GM23338 (cell line): ENCODE data around the gene GLMN. TPM values are rescaled to one million over a fixed set of nuclear protein-coding genes. Genes with fewer than 3 reads are reported as not detected.
"Not testable (repeated sequence)": the region's sequence is repeated elsewhere in the genome, so short reads cannot be mapped to it uniquely, and the experiment has no call there.

ENCODE experiments used
- ATAC-seq: fragments of 200-7000 bp; cut with Tn5 transposase; 3 replicates; pipeline ENCODE4 v1.9.1; 2020
- DNase-seq: peaks from one replicate; pipeline ENCODE4 v3.0.0-alpha.2; 2015; ENCODE audit warnings: low spot score
- H2AFZ ChIP-seq: fragments of 200-600 bp; sonication (generic); 2 replicates; pipeline ENCODE4 v1.8.0; 2016; ENCODE audit warnings: antibody characterized with exemption, mild to moderate bottlenecking, moderate library complexity
- H3F3A ChIP-seq: fragments of 200-600 bp; sonication (generic); replicated peaks from 2 replicates; pipeline ENCODE4 v1.8.0; 2017; ENCODE audit warnings: antibody characterized with exemption, mixed run types, low read depth
- H3K27ac ChIP-seq: fragments of 200-600 bp; sonication (generic); 2 replicates; pipeline ENCODE4 v1.6.1; 2016; ENCODE audit warnings: low read depth
- H3K27me3 ChIP-seq: fragments of 200-600 bp; sonication (generic); 2 replicates; pipeline ENCODE4 v1.8.0; 2016; ENCODE audit warnings: mild to moderate bottlenecking, mixed run types, moderate library complexity; ENCODE audit not compliant: insufficient read depth
- H3K36me3 ChIP-seq: fragments of 200-600 bp; sonication (generic); 2 replicates; pipeline ENCODE4 v1.8.0; 2016; ENCODE audit warnings: mild to moderate bottlenecking; ENCODE audit not compliant: insufficient read depth
- H3K4me1 ChIP-seq: fragments of 200-600 bp; sonication (generic); 2 replicates; pipeline ENCODE4 v1.8.0; 2016; ENCODE audit warnings: mild to moderate bottlenecking, moderate library complexity; ENCODE audit not compliant: insufficient read depth
- H3K4me2 ChIP-seq: fragments of 200-600 bp; sonication (generic); 2 replicates; pipeline ENCODE4 v1.7.1; 2017; ENCODE audit warnings: mixed run types
- H3K4me3 ChIP-seq: fragments of 200-600 bp; sonication (generic); 2 replicates; pipeline ENCODE4 v1.6.1; 2016; ENCODE audit warnings: mixed run types
- H3K79me2 ChIP-seq: fragments of 200-600 bp; sonication (generic); replicated peaks from 2 replicates; pipeline ENCODE4 v1.8.0; 2017; ENCODE audit warnings: mild to moderate bottlenecking; ENCODE audit not compliant: insufficient read depth
- H3K9me2 ChIP-seq: fragments of 200-600 bp; sonication (generic); 2 replicates; pipeline ENCODE4 v1.8.0; 2017; ENCODE audit not compliant: insufficient read depth
- H4K20me1 ChIP-seq: fragments of 200-600 bp; sonication (generic); replicated peaks from 2 replicates; pipeline ENCODE4 v1.8.0; 2017; ENCODE audit warnings: mild to moderate bottlenecking; ENCODE audit not compliant: insufficient read depth
- H3K27ac Mint-ChIP-seq: 2 replicates; pipeline ENCODE4 v1.8.0; 2020; ENCODE audit warnings: inconsistent platforms, mild to moderate bottlenecking, moderate library complexity, mixed read lengths
- H3K27me3 Mint-ChIP-seq: 3 replicates; pipeline ENCODE4 v1.8.0; 2022; ENCODE audit warnings: low read depth, mild to moderate bottlenecking, moderate library complexity, mixed read lengths, inconsistent platforms; ENCODE audit not compliant: insufficient read depth, poor library complexity
- H3K36me3 Mint-ChIP-seq: 3 replicates; pipeline ENCODE4 v1.8.0; 2021; ENCODE audit warnings: low read depth, mild to moderate bottlenecking, inconsistent platforms, moderate library complexity, mixed read lengths
- H3K4me1 Mint-ChIP-seq: 3 replicates; pipeline ENCODE4 v1.8.0; 2020; ENCODE audit warnings: mild to moderate bottlenecking, inconsistent platforms, mixed read lengths
- H3K4me3 Mint-ChIP-seq: 3 replicates; pipeline ENCODE4 v1.8.0; 2021; ENCODE audit warnings: moderate library complexity, mild to moderate bottlenecking, inconsistent platforms, mixed read lengths
- H3K9me3 Mint-ChIP-seq: 3 replicates; pipeline ENCODE4 v1.8.0; 2020; ENCODE audit warnings: moderate library complexity, mild to moderate bottlenecking, inconsistent platforms, mixed read lengths
- CREB1 ChIP-seq: fragments of 250-450 bp; sonication (Bioruptor Pico); IDR thresholded peaks from 2 replicates; pipeline ENCODE4 v1.5.0; 2020; ENCODE audit warnings: low read depth, mild to moderate bottlenecking, moderate library complexity
- CTCF ChIP-seq, 2 experiments: fragments of 200-600 bp in 1 of 2; sonication (generic) in 1 of 2; conservative IDR thresholded peaks; 2 replicates each; pipeline versions ENCODE4 v1.5.1 to v1.6.1; 2016 to 2017; ENCODE audit warnings: antibody characterized with exemption in 2 of 2, low read depth in 2 of 2, mild to moderate bottlenecking in 2 of 2, moderate library complexity in 1 of 2
- EZH2 ChIP-seq: fragments of 200-600 bp; sonication (generic); IDR thresholded peaks from one replicate; pipeline ENCODE4 v1.8.0; 2017; ENCODE audit warnings: antibody characterized with exemption, mild to moderate bottlenecking, low read depth; ENCODE audit not compliant: unreplicated experiment
- JUNB ChIP-seq: IDR thresholded peaks from one replicate; pipeline ENCODE4 v1.6.1; 2016; ENCODE audit warnings: antibody characterized with exemption; ENCODE audit not compliant: unreplicated experiment
- NANOG ChIP-seq: IDR thresholded peaks from 2 replicates; pipeline ENCODE4 v1.6.1; 2016; ENCODE audit warnings: antibody characterized with exemption, borderline replicate concordance
- POLR2AphosphoS5 ChIP-seq: IDR thresholded peaks from 2 replicates; pipeline ENCODE4 v1.6.1; 2016; ENCODE audit warnings: antibody characterized with exemption, low read depth
- ZNF114 ChIP-seq: fragments of 250-450 bp; sonication (Bioruptor Pico); IDR thresholded peaks from 2 replicates; pipeline ENCODE4 v1.5.0; 2020; ENCODE audit warnings: mild to moderate bottlenecking, moderate library complexity
- polyA plus RNA-seq: library from polyadenylated mRNA; unstranded; fragments of >200 nt; fragmentation: Nextera tagmentation; extraction: Ambion mirVana; gene quantifications from 2 replicates; pipeline ENCODE4 v1.2.1, GENCODE V29; 2016
- total RNA-seq: library from RNA; depleted of rRNA; stranded (reverse); fragments of >200 nt; shearing (Covaris generic); gene quantifications from 2 replicates; pipeline ENCODE4 v1.2.3, GENCODE V29; 2014

GLMN gene
- total and polyA plus RNA-seq, 2 experiments from 2014 or later = 36.8 to 49.9 TPM

- peak overlapping the region; percentile 64; the same call in 1 of the 2 replicates for H2AFZ ChIP-seq
- H3K9me2 ChIP-seq = no peaks in the 10 kb centered on the region
Measured at GRCh38 chr1:92298213-92298572, 594 bp downstream of the GLMN start.

DNA sequence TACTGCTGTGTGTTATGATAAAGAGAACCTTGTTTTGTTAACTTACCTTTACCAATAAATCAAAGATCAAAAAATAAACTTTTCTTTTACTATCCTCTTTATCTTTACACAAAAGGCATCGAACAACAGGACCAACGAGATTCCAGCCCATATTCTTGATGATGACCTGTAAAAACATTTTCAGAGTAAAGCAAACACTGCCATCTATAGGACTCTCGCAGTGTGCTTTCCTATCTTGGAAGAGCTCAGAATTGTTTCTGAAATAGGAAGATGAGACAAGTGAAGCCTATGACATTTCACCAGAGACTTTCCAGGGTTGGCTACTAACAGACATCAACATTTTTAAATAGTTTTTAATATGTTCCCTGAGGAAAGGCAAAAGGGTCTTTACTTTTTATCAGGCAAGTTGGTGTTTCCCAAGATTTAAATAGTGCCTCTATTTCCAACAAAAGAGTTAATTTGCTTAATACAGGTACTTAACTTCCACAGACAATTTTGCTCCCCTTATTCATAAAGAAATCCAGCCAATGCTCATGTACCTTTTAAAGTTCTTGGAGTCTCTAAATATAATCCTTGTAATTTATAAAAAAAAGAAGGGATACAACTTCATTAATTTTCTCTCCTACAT is 7.3 kb downstream of the GLMN start:
- TF ChIP-seq NANOG = no peak
- no peak for TF ChIP-seq CREB1
- TF ChIP-seq CTCF (conservative IDR thresholded peaks at IDR 0.05; ENCODE audit: low read depth in 2 of 2) = peak; percentile 77 to 85
- no peak for TF ChIP-seq ZNF114
- no peak for TF ChIP-seq EZH2
- TF ChIP-seq POLR2AphosphoS5 = no peak
- Histone ChIP-seq H4K20me1 (no peaks in the 10 kb centered on the region; the same call in 1 of the 2 replicates), H2AFZ (no peak overlapping the region), H3K9me2 (no peaks in the 10 kb centered on the region), H3K27me3 (no peaks in the 10 kb centered on the region), H3K4me3 (no peak overlapping the region), H3K36me3 (peaks cover 38% of the 10 kb centered on the region), H3F3A (no peaks in the 10 kb centered on the region), H3K27ac (no peak overlapping the region; the same call in 1 of the 2 replicates), H3K4me1 (no peaks in the 10 kb centered on the region), H3K79me2 (no peaks in the 10 kb centered on the region; the same call in none of the 2 replicates), H3K4me2 (no peak overlapping the region)
- no peaks in the 10 kb centered on the region for H3K4me1 Mint-ChIP-seq
- H3K9me3 Mint-ChIP-seq = no peaks in the 10 kb centered on the region
- H3K27me3 Mint-ChIP-seq = no peaks in the 10 kb centered on the region
- H3K36me3 Mint-ChIP-seq = peaks cover 70% of the 10 kb centered on the region
- no peak overlapping the region for H3K4me3 Mint-ChIP-seq
- ATAC-seq (peak; percentile 75), DNase-seq (peak; percentile 79)
- H3K27ac Mint-ChIP-seq = no peak overlapping the region

More at GRCh38 chr1:92298213-92298572, 594 bp downstream of the GLMN start:
- Histone ChIP-seq H3F3A (no peaks in the 10 kb centered on the region), H3K27ac (peak overlapping the region; percentile 77), H3K4me3 (peak overlapping the region; percentile 63), H3K4me2 (peak overlapping the region; percentile 74), H3K27me3 (no peaks in the 10 kb centered on the region), H3K4me1 (no peaks in the 10 kb centered on the region; the same call in 1 of the 2 replicates), H3K79me2 (peaks cover 33% of the 10 kb centered on the region), H4K20me1 (no peaks in the 10 kb centered on the region), H3K36me3 (peaks cover 23% of the 10 kb centered on the region)
- DNase-seq = no peak
- no peak for ATAC-seq
- Mint-ChIP-seq H3K4me3 (peak overlapping the region; percentile 95), H3K27ac (peak overlapping the region; percentile 99), H3K36me3 (peaks cover 47% of the 10 kb centered on the region), H3K4me1 (peaks cover 14% of the 10 kb centered on the region; the same call in 2 of the 3 replicates), H3K27me3 (no peaks in the 10 kb centered on the region), H3K9me3 (no peaks in the 10 kb centered on the region)
- TF ChIP-seq CTCF (conservative IDR thresholded peaks at IDR 0.05; ENCODE audit: low read depth in 2 of 2) = peak in 1 of 2 experiments; percentile 17; a peak in 1 of 4 replicates
- no peak for TF ChIP-seq NANOG
- TF ChIP-seq JUNB = no peak
- no peak for TF ChIP-seq CREB1

DNA sequence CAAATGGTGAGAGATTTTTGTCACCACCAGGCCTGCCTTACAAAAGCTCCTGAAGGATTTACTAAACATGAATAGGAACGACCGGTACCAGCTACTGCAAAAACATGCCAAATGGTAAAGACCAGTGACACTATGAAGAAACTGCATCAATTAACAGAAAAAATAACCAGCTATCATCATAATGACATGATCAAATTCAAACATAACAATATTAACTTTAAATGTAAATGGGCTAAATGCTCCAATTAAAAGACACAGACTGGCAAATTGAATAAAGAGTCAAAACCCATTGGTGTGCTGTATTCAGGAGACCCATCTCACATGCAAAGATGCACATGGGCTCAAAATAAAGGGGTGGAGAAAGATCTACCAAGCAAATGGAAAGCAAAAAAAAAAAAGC is 17.4 kb downstream of the GLMN start:
- H3K27me3 Mint-ChIP-seq, H2AFZ ChIP-seq, H3K36me3 ChIP-seq, H3F3A ChIP-seq, ATAC-seq, H3K27me3 ChIP-seq, H4K20me1 ChIP-seq, H3K4me3 Mint-ChIP-seq, H3K27ac Mint-ChIP-seq, H3K4me1 Mint-ChIP-seq, DNase-seq, H3K4me3 ChIP-seq, H3K9me2 ChIP-seq, H3K9me3 Mint-ChIP-seq, H3K4me2 ChIP-seq, H3K4me1 ChIP-seq, H3K27ac ChIP-seq: not testable (repeated sequence)
- peaks cover 63% of the 10 kb centered on the region for H3K36me3 Mint-ChIP-seq
- H3K79me2 ChIP-seq = peaks cover 32% of the 10 kb centered on the region

GRCh38 chr1:92279781-92280180 is 19.0 kb downstream of the GLMN start:
- not testable (repeated sequence) for H3K27me3 ChIP-seq
- peak; percentile 17 for DNase-seq

More at GRCh38 chr1:92279781-92280180, 19.0 kb downstream of the GLMN start:
- H3K27ac Mint-ChIP-seq, H3K4me3 Mint-ChIP-seq, H3K9me3 Mint-ChIP-seq, H3K4me1 Mint-ChIP-seq, ATAC-seq, H3K4me1 ChIP-seq, H2AFZ ChIP-seq, H3K4me2 ChIP-seq, H3K27me3 Mint-ChIP-seq, H3K36me3 ChIP-seq, H3K27ac ChIP-seq, H3K9me2 ChIP-seq, H3F3A ChIP-seq, H4K20me1 ChIP-seq, H3K4me3 ChIP-seq: not testable (repeated sequence)
- H3K36me3 Mint-ChIP-seq = peaks cover 47% of the 10 kb centered on the region
- peaks cover 30% of the 10 kb centered on the region for H3K79me2 ChIP-seq
